Posterior cingulate gyrus (tissue), 11 donors: Measurements from ENCODE around the gene ARHGEF11.

Source experiments
- DNase-seq, 10 donors: peaks; one replicate each; pipeline versions ENCODE4 v3.0.0 to v3.0.0-alpha.2; 2020 to 2021; ENCODE audit warnings: mixed read lengths in 3 of 10
- intact Hi-C: fragments of 100-400 bp; cut with DNase I; formaldehyde crosslinking; loops from one replicate; pipeline ENCODE4 v1.15.1; 2023

Gene ARHGEF11

GRCh38 chr1:156961709-156962108 is 83.8 kb downstream of the ARHGEF11 start:
- peak in 1 of 10 donors; percentile 27 for DNase-seq
- intact Hi-C loops = no loop called here

GRCh38 chr1:156959925-156960324 is 85.6 kb downstream of the ARHGEF11 start:
- DNase-seq = no peak
- intact Hi-C loops = no loop called here

DNA sequence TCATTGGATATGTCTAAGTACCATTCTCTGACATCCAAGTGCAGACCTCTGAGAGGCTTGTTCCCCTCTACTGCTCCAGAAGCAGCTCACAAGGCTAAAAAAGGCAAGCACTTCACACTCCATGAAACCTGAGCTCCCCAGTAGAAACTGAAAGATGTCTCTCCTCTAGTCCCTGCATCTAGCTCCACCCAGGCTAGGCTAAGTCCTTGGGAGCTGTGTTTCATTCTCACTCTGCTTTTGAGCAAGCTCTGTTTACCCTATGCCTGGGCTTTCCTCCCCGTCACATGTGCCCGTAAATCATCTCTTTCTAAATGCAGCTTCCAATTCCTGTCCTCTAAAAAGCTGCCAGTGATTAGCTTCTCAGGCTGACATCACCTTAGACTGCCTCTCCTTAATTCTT is 86.1 kb downstream of the ARHGEF11 start:
- intact Hi-C loops = no loop called here
- peak in 1 of 10 donors; percentile 35 for DNase-seq

DNA sequence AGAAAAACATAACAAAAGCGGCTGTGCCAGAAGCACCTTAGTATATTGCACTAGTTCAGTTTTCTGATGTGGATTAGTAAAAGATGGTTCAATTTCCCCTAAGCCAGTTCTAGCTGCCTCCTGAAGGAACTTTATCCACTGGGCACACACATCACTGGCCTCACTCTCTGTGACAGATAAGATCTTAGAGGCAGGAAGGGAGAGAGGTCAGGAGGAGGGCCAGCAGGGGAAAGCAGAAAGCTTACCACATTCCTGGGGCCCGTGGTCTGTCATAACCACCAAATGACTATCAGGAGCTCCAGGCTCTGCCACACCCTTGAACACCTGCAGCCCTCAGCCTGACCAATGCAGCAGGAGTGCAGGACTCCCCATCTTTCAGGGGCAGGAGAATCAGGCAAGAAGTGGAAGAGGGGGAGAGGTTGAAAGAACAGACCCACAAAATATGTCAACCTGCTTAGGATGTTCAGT is 87.3 kb downstream of the ARHGEF11 start:
- no peak for DNase-seq
- intact Hi-C loops = no loop called here

DNA sequence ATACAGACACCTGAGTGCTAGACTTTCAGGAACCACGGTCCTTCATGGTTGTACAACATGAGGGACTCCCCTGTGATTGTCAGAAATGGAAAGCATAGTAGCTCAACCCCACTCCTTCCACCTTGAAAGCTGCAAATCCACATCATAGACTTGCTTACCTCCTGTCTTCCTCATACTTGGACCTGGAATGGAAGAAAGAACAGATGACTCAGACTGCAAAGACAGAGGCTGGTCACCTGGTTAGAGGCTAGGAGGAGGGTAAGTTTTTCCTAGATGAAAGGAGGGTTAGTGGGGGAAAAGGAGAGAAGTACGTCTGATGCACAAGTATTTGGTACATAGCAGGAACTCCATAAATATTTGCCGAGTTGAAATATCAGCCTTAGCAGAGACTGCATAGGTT is 87.9 kb downstream of the ARHGEF11 start:
- no peak for DNase-seq
- intact Hi-C loops = no loop called here

- intact Hi-C loops = no loop called here
- DNase-seq = peak in 1 of 10 donors; percentile 57
Measured at GRCh38 chr1:156956333-156956732, 89.2 kb downstream of the ARHGEF11 start.

GRCh38 chr1:156953571-156953970 is 92.0 kb downstream of the ARHGEF11 start:
- no peak for DNase-seq
- intact Hi-C loops = no loop called here

DNA sequence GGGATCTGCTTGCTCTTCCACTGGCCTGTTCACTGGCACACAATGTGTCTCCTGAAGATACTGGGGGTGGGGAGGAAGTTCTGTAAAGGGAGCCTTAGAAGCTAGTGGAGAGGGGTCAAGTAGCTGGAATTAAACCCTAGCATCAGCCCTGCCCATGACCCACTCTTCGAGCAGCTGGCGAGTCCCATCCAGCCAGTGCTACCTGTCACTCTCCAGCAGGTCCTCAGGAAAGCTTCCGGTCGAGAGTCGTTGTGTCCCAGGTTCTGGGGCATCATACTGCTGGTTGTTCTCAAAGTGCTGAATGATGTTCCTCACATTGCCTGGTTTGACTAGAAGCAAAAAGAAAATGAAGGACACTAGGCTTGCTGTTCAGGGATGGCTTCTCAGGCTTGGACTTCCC is 94.2 kb downstream of the ARHGEF11 start:
- peak in 1 of 10 donors; percentile 67 for DNase-seq
- intact Hi-C loops = no loop called here

DNA sequence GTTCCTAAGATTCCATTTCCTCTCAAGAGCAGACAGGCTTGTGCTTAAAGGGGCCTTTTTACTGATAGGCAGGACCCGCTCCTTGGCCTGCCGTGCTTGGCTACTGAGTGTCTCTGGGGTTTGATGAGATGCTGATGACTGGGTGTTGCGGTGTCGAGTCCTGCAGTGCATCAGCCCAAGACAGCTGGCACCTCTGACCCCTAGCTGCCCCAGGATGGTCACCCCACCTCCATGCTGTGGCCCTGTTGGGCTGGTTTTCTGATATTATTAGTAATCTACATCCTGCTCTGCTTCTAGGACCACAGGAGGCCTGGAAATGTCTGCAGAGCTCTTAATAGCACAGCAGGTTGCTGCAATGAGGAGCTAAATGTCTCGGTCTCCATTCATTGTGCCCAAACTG is 96.4 kb downstream of the ARHGEF11 start:
- intact Hi-C loops = no loop called here
- peak in 1 of 10 donors; percentile 1 for DNase-seq

- peak in 1 of 10 donors; percentile 1 for DNase-seq
- intact Hi-C loops = no loop called here
Measured at GRCh38 chr1:156948708-156949107, 96.8 kb downstream of the ARHGEF11 start.

- peak in 2 of 10 donors; percentile 5 to 61 for DNase-seq
- intact Hi-C loops = no loop called here
Measured at GRCh38 chr1:156947818-156948525, 97.6 kb downstream of the ARHGEF11 start.

- intact Hi-C loops = no loop called here
Measured at GRCh38 chr1:156947127-156947526, 98.4 kb downstream of the ARHGEF11 start.

GRCh38 chr1:156945881-156946661 is 99.5 kb downstream of the ARHGEF11 start:
- DNase-seq = peak in 7 of 10 donors; percentile 35 to 92 (median 53)

More at GRCh38 chr1:156947127-156947526, 98.4 kb downstream of the ARHGEF11 start:
- DNase-seq = peak in 1 of 10 donors; percentile 52

DNA sequence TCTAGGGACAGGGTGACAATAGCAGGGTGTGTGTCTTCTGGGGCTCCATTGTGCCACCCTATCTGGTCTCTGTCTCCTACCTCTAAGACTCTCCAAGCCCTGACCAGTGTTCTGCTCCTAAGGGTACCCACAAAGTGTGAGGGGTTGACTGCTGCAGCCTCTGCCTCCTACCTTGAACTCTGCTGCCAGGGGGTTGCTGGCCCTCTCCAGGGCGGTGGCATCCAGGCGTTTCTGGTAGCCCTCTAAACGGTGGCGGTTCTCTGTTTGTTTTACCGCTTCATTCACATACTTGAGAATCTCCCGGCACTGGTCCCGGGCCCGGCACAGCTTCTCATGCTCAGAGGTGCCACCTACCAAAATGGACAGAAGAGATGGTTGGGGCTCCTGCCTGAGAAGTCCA is 100.7 kb downstream of the ARHGEF11 start:
- peak in 1 of 10 donors; percentile 58 for DNase-seq
- intact Hi-C loops = no loop called here

More at GRCh38 chr1:156945881-156946661, 99.5 kb downstream of the ARHGEF11 start:
- intact Hi-C loops = no loop called here

DNA sequence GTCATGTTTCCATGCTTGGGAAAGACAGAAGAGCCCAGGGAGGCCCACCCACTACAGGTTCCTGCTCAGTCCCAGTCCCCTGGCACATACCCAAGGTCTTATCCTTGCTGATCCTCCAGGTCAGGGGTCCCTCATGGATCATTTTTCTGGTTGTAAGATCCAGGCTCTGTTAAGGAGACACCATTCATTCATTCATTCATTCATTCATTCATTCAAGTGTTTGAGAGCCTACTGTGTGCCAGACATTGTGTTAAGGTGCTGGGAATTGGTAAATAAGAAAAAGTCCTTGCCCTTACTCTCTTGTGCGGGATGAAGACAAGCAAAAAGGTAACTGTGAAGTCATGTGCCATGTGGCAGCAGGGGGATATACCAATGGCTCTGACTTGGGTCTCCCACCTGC is 101.3 kb downstream of the ARHGEF11 start:
- intact Hi-C loops = no loop called here
- DNase-seq = no peak

DNA sequence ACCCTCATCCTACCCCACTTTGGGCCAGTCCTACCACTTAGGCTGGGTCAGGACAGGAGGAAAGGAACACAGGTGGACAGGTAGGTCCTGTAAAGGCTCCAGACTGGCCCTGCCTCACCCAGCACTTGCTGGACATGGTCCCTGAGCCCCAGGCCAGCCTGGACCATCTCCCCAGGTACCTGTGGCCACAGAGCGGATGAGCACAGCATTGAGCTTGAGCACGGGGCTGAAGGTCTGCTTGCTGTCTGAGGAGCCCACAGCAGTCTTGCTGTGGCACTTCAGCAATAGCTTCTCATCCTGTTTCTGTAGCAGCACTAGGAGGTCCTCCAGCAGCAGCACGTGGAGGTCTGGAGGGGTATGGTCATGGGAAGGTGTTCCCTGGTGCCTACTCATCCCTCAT is 101.8 kb downstream of the ARHGEF11 start:
- intact Hi-C loops = no loop called here
- peak in 1 of 10 donors; percentile 53 for DNase-seq

DNA sequence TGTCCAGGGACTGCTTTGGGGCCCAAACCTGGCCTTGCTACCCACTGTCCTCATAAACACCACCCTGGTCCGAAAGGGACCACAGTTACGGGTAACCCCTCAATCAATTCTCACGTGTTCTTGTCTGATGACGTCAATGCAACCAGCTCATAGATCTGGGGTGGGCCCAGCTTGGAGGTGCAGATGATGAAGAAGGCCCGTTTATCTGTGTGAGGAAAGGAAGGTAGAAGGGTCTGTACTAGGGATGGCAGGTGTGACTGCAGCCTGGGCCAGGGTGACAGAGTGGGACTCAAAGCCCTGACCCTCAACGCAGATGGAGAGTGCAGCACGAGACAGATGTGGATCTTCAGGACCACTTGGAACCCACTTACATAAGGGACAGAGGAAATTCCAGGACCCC is 103.0 kb downstream of the ARHGEF11 start:
- peak in 1 of 10 donors; percentile 26 for DNase-seq
- intact Hi-C loops = no loop called here

DNA sequence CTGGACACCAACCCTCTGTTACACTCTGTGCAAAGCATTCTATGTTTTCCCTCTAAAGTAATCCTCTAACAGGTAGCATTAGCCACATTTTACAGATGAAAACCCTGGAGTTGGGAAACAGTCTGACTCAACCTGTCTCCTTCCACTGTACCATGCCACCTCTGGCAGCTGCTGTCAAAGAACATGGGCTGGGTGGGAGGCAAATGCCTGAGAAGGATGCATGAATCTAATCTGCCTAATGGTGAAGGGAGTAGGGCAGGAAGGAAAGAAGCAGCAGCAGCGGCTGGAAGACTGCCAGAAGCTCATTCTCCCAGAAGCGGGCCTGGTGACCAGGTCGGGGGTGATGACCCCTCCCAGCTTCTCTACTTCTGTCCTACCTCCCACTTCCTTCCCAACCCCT is 103.4 kb downstream of the ARHGEF11 start:
- DNase-seq = peak in 2 of 10 donors; percentile 26 to 49
- intact Hi-C loops = no loop called here

DNA sequence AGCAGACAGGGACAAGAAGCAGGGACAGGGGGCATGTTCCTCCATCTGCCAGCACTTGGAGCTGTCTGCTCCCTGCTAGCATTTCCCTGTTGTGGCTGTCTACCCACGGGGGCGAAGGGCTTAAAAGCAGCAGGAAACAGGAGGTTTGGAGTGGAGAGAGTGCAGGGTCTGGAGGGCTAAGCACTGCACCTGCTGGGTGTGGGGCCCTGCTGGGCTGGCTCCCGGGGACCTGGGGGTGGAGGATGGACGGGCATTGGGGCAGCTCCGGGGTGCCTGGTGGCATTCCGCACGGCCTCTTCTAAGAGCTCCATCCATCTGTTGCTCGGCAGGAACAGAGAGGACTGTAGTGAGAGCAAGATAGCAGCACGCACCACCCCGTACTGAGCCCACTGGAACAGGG is 103.9 kb downstream of the ARHGEF11 start:
- peak in 2 of 10 donors; percentile 43 to 67 for DNase-seq
- intact Hi-C loops = no loop called here

GRCh38 chr1:156939786-156940334 is 105.7 kb downstream of the ARHGEF11 start:
- peak in 2 of 10 donors; percentile 77 for DNase-seq

GRCh38 chr1:156938813-156939212 is 106.7 kb downstream of the ARHGEF11 start:
- intact Hi-C loops = no loop called here
- peak in 2 of 10 donors; percentile 40 to 56 for DNase-seq

More at GRCh38 chr1:156939786-156940334, 105.7 kb downstream of the ARHGEF11 start:
- intact Hi-C loops = no loop called here
